GM19238 (cell line): ENCODE measurements around the gene MEIS1.

Source experiments
- DNase-seq: peaks from one replicate; pipeline ENCODE4 v3.0.0; 2011; ENCODE audit warnings: low spot score; ENCODE audit not compliant: insufficient read length

The MEIS1 gene

GRCh38 chr2:66506265-66506664, 71.3 kb downstream of the MEIS1 start:
- DNase-seq, result no peak

GRCh38 chr2:66507673-66508201, 72.8 kb downstream of the MEIS1 start:
- no peak for DNase-seq

- DNase-seq, result no peak
Observed at GRCh38 chr2:66508484-66509071, 73.7 kb downstream of the MEIS1 start.

- DNase-seq, result no peak
Observed at GRCh38 chr2:66509326-66509811, 74.4 kb downstream of the MEIS1 start.

GRCh38 chr2:66512626-66513025, 77.7 kb downstream of the MEIS1 start:
- DNase-seq, result no peak

- DNase-seq, result no peak
Observed at GRCh38 chr2:66515743-66516142, 80.8 kb downstream of the MEIS1 start.

- no peak for DNase-seq
Observed at GRCh38 chr2:66516499-66516898, 81.6 kb downstream of the MEIS1 start.

GRCh38 chr2:66517772-66518171, 82.8 kb downstream of the MEIS1 start:
- no peak for DNase-seq

- no peak for DNase-seq
Observed at GRCh38 chr2:66519264-66519843, 84.4 kb downstream of the MEIS1 start.

- DNase-seq, result no peak
Observed at GRCh38 chr2:66521291-66521922, 86.5 kb downstream of the MEIS1 start.

GRCh38 chr2:66522611-66523376, 87.9 kb downstream of the MEIS1 start:
- no peak for DNase-seq

- DNase-seq, result no peak
Observed at GRCh38 chr2:66523377-66523969, 88.5 kb downstream of the MEIS1 start.

- DNase-seq, result no peak
Observed at GRCh38 chr2:66523990-66524389, 89.1 kb downstream of the MEIS1 start.

- no peak for DNase-seq
Observed at GRCh38 chr2:66525606-66526005, 90.7 kb downstream of the MEIS1 start.

GRCh38 chr2:66526180-66526579, 91.3 kb downstream of the MEIS1 start:
- DNase-seq, result no peak

GRCh38 chr2:66528974-66529724, 94.2 kb downstream of the MEIS1 start:
- DNase-seq, result no peak

GRCh38 chr2:66530651-66531050, 95.7 kb downstream of the MEIS1 start:
- no peak for DNase-seq

- DNase-seq, result no peak
Observed at GRCh38 chr2:66531155-66531554, 96.2 kb downstream of the MEIS1 start.

GRCh38 chr2:66531567-66531966, 96.6 kb downstream of the MEIS1 start:
- no peak for DNase-seq

- DNase-seq, result no peak
Observed at GRCh38 chr2:66532972-66533868, 98.3 kb downstream of the MEIS1 start.
